Measurements from ENCODE around the gene SEH1L.
"Not testable (repeated sequence)": the region's sequence is repeated elsewhere in the genome, so short reads cannot be mapped to it uniquely, and the experiment has no call there.

SEH1L gene

GRCh38 chr18:12939162-12939561, 8.6 kb upstream of the SEH1L start:
- no peak for DNase-seq

GRCh38 chr18:12943215-12943614, 4.6 kb upstream of the SEH1L start:
- no peak for DNase-seq

- peak in 10 of 56 donors; percentile 2 to 33 (median 10) for DNase-seq
Measured at GRCh38 chr18:12944709-12945108, 3.1 kb upstream of the SEH1L start.

GRCh38 chr18:12946549-12947284, 1.1 kb upstream of the SEH1L start:
- DNase-seq = peak in 29 of 56 donors; percentile 23 to 71 (median 45)

- DNase-seq = peak in 55 of 56 donors; percentile 74 to 95 (median 90)
Measured at GRCh38 chr18:12948050-12948804, 416 bp downstream of the SEH1L start.

GRCh38 chr18:12958478-12958877, 10.7 kb downstream of the SEH1L start:
- DNase-seq = no peak

- no peak for DNase-seq
Measured at GRCh38 chr18:12960395-12960794, 12.6 kb downstream of the SEH1L start.

- DNase-seq = peak in 1 of 56 donors; percentile 3
Measured at GRCh38 chr18:12960853-12961397, 13.1 kb downstream of the SEH1L start.

DNA sequence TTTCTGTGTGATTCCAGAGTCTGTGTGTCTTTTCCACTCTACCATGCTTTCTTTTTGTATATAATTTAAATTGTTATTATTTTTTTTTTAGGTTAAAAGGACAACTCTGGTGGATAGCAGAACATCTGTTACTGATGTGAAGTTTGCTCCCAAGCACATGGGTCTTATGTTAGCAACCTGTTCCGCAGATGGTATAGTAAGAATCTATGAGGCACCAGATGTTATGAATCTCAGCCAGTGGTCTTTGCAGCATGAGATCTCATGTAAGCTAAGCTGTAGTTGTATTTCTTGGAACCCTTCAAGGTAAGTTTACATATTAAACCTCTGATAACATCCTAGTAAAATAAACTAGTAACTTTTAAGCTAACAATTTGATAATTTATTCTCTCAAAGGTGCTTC, 15.3 kb downstream of the SEH1L start:
- DNase-seq = no peak

DNA sequence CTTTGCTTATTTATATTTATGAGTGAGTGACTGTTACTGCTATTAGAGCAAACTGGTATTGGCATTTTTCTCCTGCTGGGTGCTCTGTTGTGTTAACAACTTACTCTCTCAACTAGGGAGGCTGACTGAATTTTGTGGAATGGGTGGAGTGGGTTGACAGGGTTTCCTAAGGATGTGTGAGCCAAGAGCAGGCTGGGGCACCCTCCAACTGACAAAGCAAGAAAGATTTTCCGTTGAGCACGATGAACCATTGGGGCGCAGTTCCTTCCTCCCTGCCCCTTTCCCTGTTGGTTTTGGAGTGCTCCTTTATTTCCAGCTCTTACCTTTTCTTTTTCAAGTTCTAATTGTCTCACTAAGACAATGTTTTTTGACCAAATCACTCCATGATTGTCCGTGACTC, 20.3 kb downstream of the SEH1L start:
- DNase-seq = no peak

- no peak for DNase-seq
Measured at GRCh38 chr18:12968619-12969018, 20.8 kb downstream of the SEH1L start.

GRCh38 chr18:12973562-12974213, 25.9 kb downstream of the SEH1L start:
- no peak for DNase-seq

DNA sequence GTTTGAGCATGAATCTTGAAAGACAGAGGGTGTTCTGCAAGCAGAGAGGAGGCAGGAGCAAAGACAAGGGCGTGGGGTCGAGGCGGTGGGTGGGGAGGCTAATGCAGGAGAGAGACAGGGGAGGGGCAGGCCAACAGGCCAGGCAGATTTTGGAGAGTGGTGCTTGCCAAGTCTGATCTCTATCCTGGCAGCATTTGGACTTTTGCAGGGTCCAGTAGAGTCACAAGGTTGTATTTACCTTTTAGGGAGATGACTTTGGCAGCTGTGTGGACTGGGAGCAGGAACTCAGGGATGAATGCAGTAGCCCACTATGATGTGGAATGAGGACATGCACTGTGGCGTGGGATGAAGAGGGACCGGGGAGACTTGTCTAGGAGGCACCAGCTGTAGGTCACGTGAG, 27.7 kb downstream of the SEH1L start:
- no peak for DNase-seq

DNA sequence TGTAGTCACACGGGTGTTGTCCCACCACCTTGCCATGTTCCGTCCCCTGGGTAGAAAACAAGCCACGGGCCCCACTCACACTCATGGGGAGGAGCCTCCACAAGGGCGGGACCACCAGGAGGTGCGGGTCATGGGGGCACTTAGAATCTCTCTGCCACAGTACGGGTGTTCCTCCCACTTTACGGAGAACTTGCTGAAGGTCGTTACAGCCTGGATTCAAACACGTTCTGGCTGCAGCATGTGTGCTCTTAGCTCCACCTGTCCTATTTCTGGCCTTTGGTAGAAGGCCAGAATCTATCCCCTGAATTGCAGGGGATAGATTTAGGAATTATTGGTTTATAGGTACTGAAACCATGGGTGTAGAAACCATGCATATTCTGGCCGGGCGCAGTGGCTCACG, 28.5 kb downstream of the SEH1L start:
- no peak for DNase-seq

DNA sequence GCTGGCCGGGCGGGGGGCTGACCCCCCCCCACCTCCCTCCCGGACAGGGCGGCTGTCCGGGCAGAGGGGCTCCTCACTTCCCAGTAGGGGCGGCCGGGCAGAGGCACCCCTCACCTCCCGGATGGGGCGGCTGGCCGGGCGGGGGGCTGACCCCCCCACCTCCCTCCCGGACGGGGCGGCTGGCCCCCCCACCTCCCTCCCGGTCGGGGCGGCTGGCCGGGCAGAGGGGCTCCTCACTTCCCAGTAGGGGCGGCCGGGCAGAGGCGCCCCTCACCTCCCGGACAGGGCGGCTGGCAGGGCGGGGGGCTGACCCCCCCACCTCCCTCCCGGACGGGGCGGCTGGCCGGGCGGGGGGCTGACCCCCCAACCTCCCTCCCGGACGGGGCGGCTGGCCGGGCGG, 32.3 kb downstream of the SEH1L start:
- DNase-seq = not testable (repeated sequence)

DNA sequence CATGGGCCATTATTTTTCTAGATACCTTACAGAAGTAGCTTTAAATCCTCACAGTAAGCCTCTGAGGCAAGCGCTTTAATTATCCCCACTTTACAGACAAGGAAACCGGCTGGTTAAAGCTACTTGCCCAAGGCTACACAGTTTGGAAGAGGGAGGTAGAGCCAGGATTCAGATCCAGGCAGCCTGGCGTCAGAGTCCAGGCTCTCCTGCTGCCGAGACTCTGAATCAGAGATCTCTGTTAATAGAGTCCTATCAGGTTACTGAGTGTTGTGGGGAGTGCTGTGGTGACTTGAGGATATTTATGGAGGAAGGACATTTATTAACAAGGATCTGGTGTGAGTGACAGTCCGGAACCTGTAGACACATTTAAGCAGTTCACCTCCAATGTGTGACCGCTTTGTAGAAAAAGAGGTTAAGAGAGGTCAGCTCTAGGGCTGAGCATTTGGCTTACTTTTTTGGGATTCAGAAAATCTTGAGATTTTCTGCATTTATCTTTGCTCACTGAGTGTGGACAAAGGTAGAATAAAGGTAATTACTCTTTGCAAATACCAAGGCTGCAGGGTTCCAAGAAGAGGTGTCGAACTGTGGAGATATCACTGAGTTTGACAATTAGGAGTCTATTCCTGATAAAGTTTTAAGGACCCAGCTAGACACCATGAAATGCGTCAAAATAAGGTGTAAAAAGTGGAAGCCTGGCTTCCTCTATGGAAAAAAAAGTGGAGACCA, 41.7 kb downstream of the SEH1L start:
- DNase-seq = no peak

GRCh38 chr18:12990123-12990475, 42.3 kb downstream of the SEH1L start:
- DNase-seq = no peak

GRCh38 chr18:12990641-12990966, 42.8 kb downstream of the SEH1L start:
- no peak for DNase-seq

DNA sequence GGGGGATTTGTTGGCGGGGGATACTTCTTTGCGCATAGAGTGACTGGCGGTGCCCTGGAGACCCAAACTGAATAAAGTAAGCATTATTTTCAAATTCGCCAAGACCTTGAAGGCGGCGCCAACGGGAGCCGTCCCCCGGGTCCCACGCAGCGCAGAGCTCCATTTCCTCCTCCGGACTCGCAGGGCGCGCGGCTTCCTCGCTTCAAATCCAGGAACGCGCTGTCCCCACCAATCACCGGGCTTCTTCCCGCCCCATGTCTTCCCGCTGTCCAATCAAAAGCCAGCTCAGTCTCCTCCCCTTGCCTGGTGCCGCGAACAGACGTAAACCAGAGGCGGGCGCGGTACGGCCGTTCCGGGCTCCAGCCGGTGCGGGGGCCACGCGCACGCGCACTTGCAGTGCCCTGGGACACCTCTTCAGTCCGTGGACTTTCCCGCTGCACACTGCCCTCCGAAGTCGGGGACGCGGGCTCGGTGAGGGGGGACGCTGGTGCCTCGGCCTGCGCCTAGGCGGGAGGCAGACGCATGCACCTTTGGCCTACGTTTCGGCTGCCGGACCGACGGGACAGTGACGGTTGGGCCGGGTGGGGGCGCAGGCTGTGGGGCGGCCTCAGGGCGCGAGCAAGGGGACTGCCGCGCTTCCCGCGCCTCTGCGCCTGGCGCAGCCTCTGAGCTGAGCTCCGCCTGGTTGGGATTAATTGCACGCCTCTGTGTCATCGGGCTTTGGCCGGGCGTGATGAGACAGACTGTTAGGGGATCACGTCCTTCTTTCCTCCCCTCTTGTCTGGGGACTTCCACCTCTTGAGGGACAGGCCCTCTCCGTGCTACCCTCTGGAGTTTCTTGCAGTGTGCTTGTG, 43.4 kb downstream of the SEH1L start, which contains the start of gene CEP192:
Gene CEP192 (plus strand): TSS at position 396 of the 854 bp plus-strand sequence. CDS start 8,063 bp downstream, outside the sequence.
- DNase-seq = peak; percentile 57 to 99 (median 96)

DNA sequence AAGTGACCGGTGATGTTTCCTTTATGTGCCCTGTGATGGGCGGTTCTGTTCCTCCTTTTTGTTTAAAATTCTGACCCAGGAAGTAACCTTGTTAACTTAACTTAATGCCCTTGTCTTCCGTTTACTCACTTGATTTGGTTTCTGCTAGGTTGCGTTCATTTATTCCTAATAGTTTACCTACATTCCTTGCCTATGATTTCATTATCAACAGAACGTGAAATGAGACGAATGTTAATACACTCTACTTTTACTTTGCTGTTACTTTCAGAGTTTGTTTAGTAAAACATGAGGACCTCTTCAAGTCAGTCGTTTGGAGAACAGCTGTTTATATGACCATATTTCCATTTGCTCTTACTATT, 44.0 kb downstream of the SEH1L start:
- no peak for DNase-seq

DNA sequence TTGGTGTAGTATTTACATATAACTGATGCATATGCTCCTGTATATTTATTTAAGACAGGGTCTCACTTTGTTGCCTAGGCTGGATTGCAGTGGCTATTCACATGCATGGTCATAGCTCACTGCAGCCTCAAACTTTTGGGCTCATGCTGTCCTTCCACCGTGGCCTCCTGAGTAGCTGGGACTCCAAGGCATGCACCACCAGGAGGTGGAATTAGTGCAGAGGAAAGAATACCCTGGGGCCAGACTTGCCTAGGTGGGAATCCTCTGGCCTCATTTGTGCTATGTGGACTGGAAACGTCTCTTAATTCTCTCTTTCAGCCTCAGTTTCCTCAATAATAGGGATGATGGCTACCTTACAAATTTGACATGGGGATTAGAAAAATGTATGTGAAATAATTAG, 45.6 kb downstream of the SEH1L start:
- DNase-seq = no peak

Measured in nucleus accumbens (tissue), 56 donors.